Heart left ventricle (tissue), 16 donors: ENCODE measurements around the gene DAD1. TPM values are rescaled to one million over a fixed set of nuclear protein-coding genes. Genes with fewer than 3 reads are reported as not detected.

Source experiments
- ATAC-seq, 4 donors: fragments of 200-7000 bp; cut with Tn5 transposase; one replicate each; pipeline ENCODE4 v1.9.1; 2020 to 2022; ENCODE audit warnings: moderate library complexity in 4 of 4, mild to moderate bottlenecking in 3 of 4, moderate number of reproducible peaks in 1 of 4
- DNase-seq, 5 donors: peaks; one replicate each; pipeline ENCODE4 v3.0.0-alpha.2; 2020
- H3K27ac ChIP-seq, 12 donors: fragments of 200-600 bp; sonication (generic) in 4 of 12; one replicate each; pipeline versions ENCODE4 v1.5.0 to v1.8.0; 2016 to 2022; ENCODE audit warnings: mild to moderate bottlenecking in 2 of 12
- H3K27me3 ChIP-seq, 9 donors: fragments of 200-600 bp; sonication (generic) in 2 of 9; one replicate each; pipeline versions ENCODE4 v1.5.1 to v1.8.0; 2016 to 2022; ENCODE audit warnings: mild to moderate bottlenecking in 3 of 9
- H3K36me3 ChIP-seq, 9 donors: fragments of 200-600 bp; sonication (generic) in 2 of 9; one replicate each; pipeline versions ENCODE4 v1.5.0 to v1.8.0; 2018 to 2022; ENCODE audit warnings: mild to moderate bottlenecking in 2 of 9
- H3K4me1 ChIP-seq, 12 donors: fragments of 200-600 bp; sonication (generic) in 4 of 12; one replicate each; pipeline versions ENCODE4 v1.5.0 to v1.8.0; 2016 to 2022; ENCODE audit warnings: mild to moderate bottlenecking in 3 of 12
- H3K4me3 ChIP-seq, 12 donors: fragments of 200-600 bp; sonication (generic) in 4 of 12; one replicate each; pipeline versions ENCODE4 v1.5.0 to v1.8.0; 2017 to 2022; ENCODE audit warnings: mild to moderate bottlenecking in 9 of 12, moderate library complexity in 4 of 12
- H3K9me3 ChIP-seq, 12 donors: fragments of 200-600 bp; sonication (generic) in 4 of 12; one replicate each; pipeline versions ENCODE4 v1.5.0 to v1.8.0; 2016 to 2022; ENCODE audit warnings: mild to moderate bottlenecking in 1 of 12
- POLR2A ChIP-seq, 2 donors: fragments of 450-650 bp; IDR thresholded peaks; one replicate each; pipeline ENCODE4 v1.6.1; 2017; ENCODE audit warnings: antibody characterized with exemption in 2 of 2, mild to moderate bottlenecking in 2 of 2, moderate library complexity in 2 of 2
- WGBS, 4 donors: extraction: QIAGEN DNeasy Blood & Tissue Kit in 2 of 4; methylation state at CpG; one replicate each; pipeline versions ENCODE4 v1.1.5 to v1.1.7; 2013 to 2018; 5-methylcytosine and 5-hydroxymethylcytosine counted together
- intact Hi-C, 10 donors: fragments of 100-400 bp; cut with DNase I; formaldehyde crosslinking; loops; one replicate each; pipeline versions ENCODE4 v1.11.1 to v1.14.2; 2022
- polyA plus RNA-seq, 2 donors: library from polyadenylated mRNA; stranded (reverse); fragments of 200-250 nt; gene quantifications; one replicate each; pipeline ENCODE4 v1.2.3, GENCODE V29; 2013
- total RNA-seq, 9 donors: library from RNA; depleted of rRNA in 2 of 9; stranded (reverse); fragments of >200 nt in 2 of 9; fragmentation: NEBNext Ultra II Directional in 3 of 9; extraction: Animal tissue kit (Norgen Biotek cat#: 25700) in 3 of 9; gene quantifications; one replicate each; pipeline versions ENCODE4 v1.1.0 to v1.2.4, GENCODE V29; 2016 to 2023
- TF ChIP-seq, protein P1 (sequence below), 12 donors: fragments of 200-600 bp; sonication (generic) in 4 of 12; IDR thresholded peaks; one replicate each; pipeline versions ENCODE4 v1.5.0 to v1.8.0; 2018 to 2022; ENCODE audit warnings: antibody characterized with exemption in 12 of 12, mild to moderate bottlenecking in 5 of 12
- donor health status: ischemic (EF 13 %, LVEDD 7.1; RV severe dilation, severe dysfunction).
- donor health status: healthy with polysubstance abuse.
- donor health status: DM: no; HTN: yes; CAD: no.
- donor health status: DM: no; HTN: no; CAD: no.
- donor health status: ischemic (EF 25% LVEDD 6.9; RV normal size, moderate dysfunction).
- donor health status: ischemic (EF 25% LVEDD 5.7; RV mildly dilated, moderate dysfunction).
- donor health status: healthy.
- donor health status: DM: yes; HTN: yes; CAD: no.
- donor health status: ischemic (EF 35%, LVEDD 5.7; RV mildly dilated, moderate dysfunction).
- donor health status: nonischemic (EF 11% LVEDD 7.7; RV severe dilation, severe dysfunction).
- donor health status: DM: yes; HTN: yes; CAD: no.
- donor health status: PGD.
- donor health status: ischemic (EF 29% LVEDD 5.4; RV normal size, mild dysfunction).
- donor health status: nonischemic (EF 23%, LVEDD 6.1; RV moderate dilation, normal function).

The DAD1 gene
- total and polyA plus RNA-seq, 11 donors, result 108 to 402 (median 147) TPM

DNA sequence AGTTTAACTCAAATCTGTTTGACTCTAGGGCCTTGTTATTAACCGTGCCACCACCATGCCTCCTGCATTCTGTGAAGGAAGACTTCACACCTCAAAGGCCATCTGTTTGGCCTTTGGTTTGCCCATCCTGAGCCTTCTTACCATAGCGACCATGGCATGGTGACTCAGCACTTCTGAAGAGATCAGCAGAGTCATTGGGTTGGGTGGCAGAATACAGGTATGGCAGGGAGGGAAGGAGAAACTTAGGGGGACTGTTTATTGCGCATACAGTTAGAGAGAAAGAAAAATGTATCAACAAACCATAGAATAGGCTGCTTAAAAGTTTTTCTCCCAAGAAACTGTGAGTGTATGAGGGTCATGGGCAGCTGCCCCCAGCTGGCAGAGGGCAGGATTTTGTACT, 49.2 kb downstream of the DAD1 start:
- TF ChIP-seq POLR2A (IDR thresholded peaks at IDR 0.05), result no peak
- TF ChIP-seq, protein P1, sequence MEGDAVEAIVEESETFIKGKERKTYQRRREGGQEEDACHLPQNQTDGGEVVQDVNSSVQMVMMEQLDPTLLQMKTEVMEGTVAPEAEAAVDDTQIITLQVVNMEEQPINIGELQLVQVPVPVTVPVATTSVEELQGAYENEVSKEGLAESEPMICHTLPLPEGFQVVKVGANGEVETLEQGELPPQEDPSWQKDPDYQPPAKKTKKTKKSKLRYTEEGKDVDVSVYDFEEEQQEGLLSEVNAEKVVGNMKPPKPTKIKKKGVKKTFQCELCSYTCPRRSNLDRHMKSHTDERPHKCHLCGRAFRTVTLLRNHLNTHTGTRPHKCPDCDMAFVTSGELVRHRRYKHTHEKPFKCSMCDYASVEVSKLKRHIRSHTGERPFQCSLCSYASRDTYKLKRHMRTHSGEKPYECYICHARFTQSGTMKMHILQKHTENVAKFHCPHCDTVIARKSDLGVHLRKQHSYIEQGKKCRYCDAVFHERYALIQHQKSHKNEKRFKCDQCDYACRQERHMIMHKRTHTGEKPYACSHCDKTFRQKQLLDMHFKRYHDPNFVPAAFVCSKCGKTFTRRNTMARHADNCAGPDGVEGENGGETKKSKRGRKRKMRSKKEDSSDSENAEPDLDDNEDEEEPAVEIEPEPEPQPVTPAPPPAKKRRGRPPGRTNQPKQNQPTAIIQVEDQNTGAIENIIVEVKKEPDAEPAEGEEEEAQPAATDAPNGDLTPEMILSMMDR (IDR thresholded peaks at IDR 0.05), result no peak
- intact Hi-C loops, result loop anchor here in 3 of 10 donors (10.0 kb wide), 2 partner anchors 45 to 65 kb away; no protein-coding TSS in a partner anchor
- Histone ChIP-seq H3K9me3 (no peaks in the 10 kb centered on the region), H3K27me3 (no peaks in the 10 kb centered on the region), H3K4me1 (peaks cover 0 to 73% (median 21%) of the 10 kb centered on the region in 12 donors), H3K4me3 (peak overlapping the region in 1 of 12 donors; percentile 30), H3K27ac (peak overlapping the region in 1 of 12 donors; percentile 87), H3K36me3 (no peaks in the 10 kb centered on the region)
- ATAC-seq (no peak), DNase-seq (no peak)
- WGBS, 4 donors, result 76 to 95% (median 92%) methylated on average over 3 of the region's 3 CpGs

DNA sequence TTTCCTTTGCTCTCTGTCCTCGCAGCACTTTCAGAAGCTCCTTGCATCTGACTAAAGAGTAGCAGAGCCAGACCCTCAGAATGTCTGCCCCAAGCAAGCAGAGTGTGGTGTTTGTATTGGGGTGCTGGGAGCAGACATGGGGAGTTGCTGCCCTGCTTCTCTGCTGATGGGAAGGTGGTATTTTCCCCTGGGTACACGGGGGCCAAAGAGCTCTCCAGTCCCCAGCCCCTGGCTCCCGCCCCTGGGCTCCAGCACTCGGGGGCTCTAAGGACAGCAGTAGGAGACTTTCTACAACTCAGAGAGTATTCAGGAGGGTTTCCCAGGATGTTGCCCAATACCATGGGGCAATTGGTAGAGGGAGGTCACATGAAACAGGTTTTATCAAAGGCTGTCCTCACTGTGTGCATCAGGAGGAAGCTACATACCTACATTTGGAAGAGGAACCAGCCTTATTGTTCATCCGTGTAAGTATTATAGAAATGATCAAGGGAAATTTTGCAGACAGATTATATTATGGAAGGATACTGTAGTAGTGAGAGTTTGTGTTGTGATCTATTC, 50.3 kb downstream of the DAD1 start:
- no peak for DNase-seq
- intact Hi-C loops, result loop anchor here in 1 of 10 donors (10.0 kb wide), 1 partner anchor 64 kb away; no protein-coding TSS in a partner anchor
- 64 to 83% (median 77%) methylated on average over 5 of the region's 5 CpGs for WGBS, 4 donors
- TF ChIP-seq POLR2A (IDR thresholded peaks at IDR 0.05), result no peak
- TF ChIP-seq, protein P1 (IDR thresholded peaks at IDR 0.05), result no peak
- Histone ChIP-seq H3K27ac (peak overlapping the region in 4 of 12 donors; percentile 15 to 87 (median 44)), H3K36me3 (no peaks in the 10 kb centered on the region), H3K4me3 (peak overlapping the region in 1 of 12 donors; percentile 15), H3K27me3 (no peaks in the 10 kb centered on the region), H3K9me3 (no peaks in the 10 kb centered on the region), H3K4me1 (peaks cover 0 to 78% (median 21%) of the 10 kb centered on the region in 12 donors)
- no peak for ATAC-seq

DNA sequence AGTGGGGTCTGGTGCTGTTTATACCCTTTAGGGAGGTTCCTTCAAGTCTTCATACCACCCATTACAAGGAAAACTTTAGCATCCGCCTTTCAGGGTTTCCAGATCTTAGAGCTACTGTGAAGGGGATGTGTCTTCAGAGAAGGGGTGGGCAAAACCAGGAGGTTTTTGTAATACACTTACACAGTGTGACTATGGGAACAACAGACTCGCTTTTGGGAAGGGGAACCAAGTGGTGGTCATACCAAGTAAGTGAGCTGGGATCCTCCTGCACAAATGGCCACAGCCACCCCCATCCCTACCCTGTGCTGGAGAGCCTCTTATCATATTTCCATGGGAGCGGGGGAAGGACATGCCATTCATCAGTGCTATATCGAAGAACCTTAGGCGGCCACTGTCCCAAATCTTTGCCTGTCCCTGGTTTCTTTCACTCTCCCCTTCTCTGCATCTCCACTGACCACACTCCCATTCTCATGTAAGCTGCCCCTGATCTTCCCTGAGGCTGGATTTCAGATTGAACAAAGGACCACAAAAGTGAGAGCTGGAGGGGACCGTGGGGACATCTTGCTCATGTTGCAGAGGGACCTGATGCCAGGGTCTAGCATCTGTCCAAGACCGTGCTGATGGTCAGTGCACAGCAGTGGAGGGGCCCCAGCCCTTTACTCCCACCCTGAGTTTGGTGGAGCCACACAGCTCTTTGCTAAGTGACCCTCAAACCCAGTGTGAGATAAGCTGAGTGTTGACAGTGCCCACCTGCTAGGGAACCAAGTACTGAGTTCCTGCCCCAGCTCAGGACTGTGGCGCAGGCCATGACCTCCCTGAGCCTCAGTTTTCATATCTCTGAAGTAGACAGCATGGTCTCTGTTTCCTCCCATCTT, 51.4 kb downstream of the DAD1 start:
- peak overlapping the region in 7 of 12 donors; percentile 10 to 87 (median 46) for H3K27ac ChIP-seq
- 91 to 93% (median 92%) methylated on average over 8 of the region's 8 CpGs for WGBS, 4 donors
- intact Hi-C loops, result loop anchor here in 1 of 10 donors (10.0 kb wide), 1 partner anchor 63 kb away; no protein-coding TSS in a partner anchor
- H3K4me3 ChIP-seq, result peak overlapping the region in 1 of 12 donors; percentile 15
- no peaks in the 10 kb centered on the region for H3K9me3 ChIP-seq
- H3K36me3 ChIP-seq, result no peaks in the 10 kb centered on the region
- ATAC-seq (no peak), DNase-seq (no peak)
- peaks cover 0 to 86% (median 25%) of the 10 kb centered on the region in 12 donors for H3K4me1 ChIP-seq
- TF ChIP-seq, protein P1 (IDR thresholded peaks at IDR 0.05), result no peak
- no peak for TF ChIP-seq POLR2A (IDR thresholded peaks at IDR 0.05)
- no peaks in the 10 kb centered on the region for H3K27me3 ChIP-seq

DNA sequence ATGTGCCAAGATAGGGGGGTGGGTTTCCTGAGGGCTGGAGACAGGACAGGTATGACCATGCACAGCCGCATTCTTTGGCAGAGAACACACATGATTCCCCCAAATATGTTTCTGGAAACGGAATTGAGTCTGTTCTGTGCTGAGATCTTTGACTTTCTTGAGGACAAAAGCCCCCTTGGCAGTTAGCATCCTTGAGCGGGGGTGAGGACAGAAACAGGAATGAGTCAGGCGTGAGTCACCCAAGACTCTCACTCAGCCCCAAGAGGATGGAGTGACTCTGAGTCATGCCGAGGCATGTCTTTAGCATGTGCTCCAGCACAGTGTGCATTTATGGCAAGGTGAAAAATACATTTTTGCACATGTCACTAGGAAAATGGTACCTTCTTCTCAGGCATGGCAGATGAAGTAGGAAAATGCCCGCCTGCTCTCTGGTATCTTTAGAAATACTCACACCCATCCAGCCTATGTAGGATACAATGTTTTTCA, 52.1 kb downstream of the DAD1 start:
- intact Hi-C loops, result loop anchor here in 1 of 10 donors (10.0 kb wide), 1 partner anchor 62 kb away; no protein-coding TSS in a partner anchor
- Histone ChIP-seq H3K36me3 (no peaks in the 10 kb centered on the region), H3K4me1 (peaks cover 0 to 94% (median 27%) of the 10 kb centered on the region in 12 donors), H3K9me3 (no peaks in the 10 kb centered on the region), H3K27me3 (no peaks in the 10 kb centered on the region), H3K4me3 (peak overlapping the region in 1 of 12 donors; percentile 15), H3K27ac (peak overlapping the region in 10 of 12 donors; percentile 9 to 87 (median 40))
- DNase-seq (peak in 4 of 5 donors; percentile 57 to 85 (median 70)), ATAC-seq (peak; percentile 76 to 97 (median 94))
- 55 to 62% (median 57%) methylated on average over 6 of the region's 6 CpGs for WGBS, 4 donors
- TF ChIP-seq, protein P1 (IDR thresholded peaks at IDR 0.05), result no peak
- no peak for TF ChIP-seq POLR2A (IDR thresholded peaks at IDR 0.05)
